Measurements from ENCODE around the gene MASTL.

The MASTL gene

DNA sequence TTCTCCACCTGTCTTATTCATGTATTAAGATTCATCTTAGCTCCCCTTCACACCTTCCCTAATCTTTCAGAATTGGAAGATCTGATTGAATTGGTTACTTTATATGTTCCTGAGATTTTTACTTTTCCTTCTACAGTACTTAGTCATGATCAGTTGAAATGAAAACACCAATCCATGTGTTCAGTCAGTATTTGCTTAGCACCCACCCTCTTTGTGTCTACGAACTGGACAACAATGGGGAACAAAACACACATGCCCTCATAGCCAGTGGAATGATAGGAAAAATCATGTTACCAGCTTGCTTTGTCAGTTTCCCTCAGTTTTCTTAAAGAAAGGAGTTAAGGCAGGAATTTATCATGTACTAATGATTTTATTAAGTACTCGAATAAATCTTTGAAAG lies 2.0 kb downstream of the MASTL start:
- Mint-ChIP-seq H3K36me3 (ENCODE audit: low read depth) (peaks cover 27% of the 10 kb centered on the region), H3K4me3 (peak overlapping the region; percentile 97 to 99 (median 98)), H3K4me1 (peaks cover 27% of the 10 kb centered on the region), H3K9me3 (no peaks in the 10 kb centered on the region), H3K27me3 (ENCODE audit: low read depth) (no peaks in the 10 kb centered on the region), H3K27ac (peak overlapping the region; percentile 46 to 94 (median 90))
- TF ChIP-seq, protein P1, sequence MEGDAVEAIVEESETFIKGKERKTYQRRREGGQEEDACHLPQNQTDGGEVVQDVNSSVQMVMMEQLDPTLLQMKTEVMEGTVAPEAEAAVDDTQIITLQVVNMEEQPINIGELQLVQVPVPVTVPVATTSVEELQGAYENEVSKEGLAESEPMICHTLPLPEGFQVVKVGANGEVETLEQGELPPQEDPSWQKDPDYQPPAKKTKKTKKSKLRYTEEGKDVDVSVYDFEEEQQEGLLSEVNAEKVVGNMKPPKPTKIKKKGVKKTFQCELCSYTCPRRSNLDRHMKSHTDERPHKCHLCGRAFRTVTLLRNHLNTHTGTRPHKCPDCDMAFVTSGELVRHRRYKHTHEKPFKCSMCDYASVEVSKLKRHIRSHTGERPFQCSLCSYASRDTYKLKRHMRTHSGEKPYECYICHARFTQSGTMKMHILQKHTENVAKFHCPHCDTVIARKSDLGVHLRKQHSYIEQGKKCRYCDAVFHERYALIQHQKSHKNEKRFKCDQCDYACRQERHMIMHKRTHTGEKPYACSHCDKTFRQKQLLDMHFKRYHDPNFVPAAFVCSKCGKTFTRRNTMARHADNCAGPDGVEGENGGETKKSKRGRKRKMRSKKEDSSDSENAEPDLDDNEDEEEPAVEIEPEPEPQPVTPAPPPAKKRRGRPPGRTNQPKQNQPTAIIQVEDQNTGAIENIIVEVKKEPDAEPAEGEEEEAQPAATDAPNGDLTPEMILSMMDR (IDR thresholded peaks at IDR 0.05; ENCODE audit: unreplicated experiment in 3 of 3), result no peak

DNA sequence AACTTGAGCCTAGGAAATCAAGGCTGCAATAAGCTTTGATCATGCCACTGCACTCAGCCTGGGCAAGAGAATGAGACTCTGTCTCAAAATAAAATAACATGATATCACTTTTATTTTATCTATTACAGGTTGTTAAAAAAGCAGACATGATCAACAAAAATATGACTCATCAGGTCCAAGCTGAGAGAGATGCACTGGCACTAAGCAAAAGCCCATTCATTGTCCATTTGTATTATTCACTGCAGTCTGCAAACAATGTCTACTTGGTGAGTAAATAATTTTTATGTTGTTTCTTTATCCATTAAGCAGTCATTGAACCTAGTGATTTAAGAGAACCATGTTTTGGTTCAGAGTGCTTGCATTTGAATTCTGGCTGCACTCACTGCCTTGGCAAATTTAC lies 3.3 kb downstream of the MASTL start:
- no peaks in the 10 kb centered on the region for H3K9me3 Mint-ChIP-seq
- TF ChIP-seq, protein P1 (IDR thresholded peaks at IDR 0.05; ENCODE audit: unreplicated experiment in 3 of 3), result no peak
- no peak overlapping the region for H3K4me3 Mint-ChIP-seq
- H3K27ac Mint-ChIP-seq, result no peak overlapping the region
- peaks cover 22% of the 10 kb centered on the region for H3K36me3 Mint-ChIP-seq (ENCODE audit: low read depth)
- peaks cover 17% of the 10 kb centered on the region for H3K4me1 Mint-ChIP-seq
- H3K27me3 Mint-ChIP-seq (ENCODE audit: low read depth), result no peaks in the 10 kb centered on the region

DNA sequence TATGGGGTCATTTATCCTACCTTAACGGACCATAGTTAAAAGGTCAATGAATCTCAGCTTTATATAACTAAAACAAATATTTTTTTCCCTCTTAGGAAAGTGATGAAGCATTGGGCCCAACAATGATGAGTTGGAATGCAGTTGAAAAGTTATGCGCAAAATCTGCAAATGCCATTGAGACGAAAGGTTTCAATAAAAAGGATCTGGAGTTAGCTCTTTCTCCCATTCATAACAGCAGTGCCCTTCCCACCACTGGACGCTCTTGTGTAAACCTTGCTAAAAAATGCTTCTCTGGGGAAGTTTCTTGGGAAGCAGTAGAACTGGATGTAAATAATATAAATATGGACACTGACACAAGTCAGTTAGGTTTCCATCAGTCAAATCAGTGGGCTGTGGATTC lies 14.7 kb downstream of the MASTL start:
- Mint-ChIP-seq H3K36me3 (ENCODE audit: low read depth) (peaks cover 32% of the 10 kb centered on the region), H3K4me1 (no peaks in the 10 kb centered on the region), H3K27me3 (ENCODE audit: low read depth) (no peaks in the 10 kb centered on the region), H3K4me3 (no peak overlapping the region), H3K27ac (no peak overlapping the region), H3K9me3 (no peaks in the 10 kb centered on the region)
- TF ChIP-seq, protein P1 (IDR thresholded peaks at IDR 0.05; ENCODE audit: unreplicated experiment in 3 of 3), result no peak

DNA sequence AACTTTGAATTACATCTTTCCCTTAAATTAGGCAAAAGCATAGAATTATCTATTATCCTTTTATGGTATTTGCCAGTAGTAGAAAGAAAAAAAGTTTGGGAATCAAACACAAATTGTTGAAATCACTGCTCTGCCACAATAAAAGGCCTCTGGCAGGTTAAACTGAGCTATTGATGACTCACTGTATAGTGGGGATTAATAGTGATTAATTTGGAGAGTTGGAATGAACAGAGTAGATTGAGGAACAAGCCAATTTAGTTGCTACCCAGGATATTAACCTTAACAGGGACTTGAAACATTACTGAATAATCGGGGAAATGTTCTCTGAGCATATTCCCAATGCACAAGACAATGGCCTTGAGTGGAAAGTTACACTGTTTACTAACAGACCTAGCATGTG lies 33.1 kb downstream of the MASTL start:
- H3K4me3 Mint-ChIP-seq, result no peak overlapping the region
- H3K27me3 Mint-ChIP-seq (ENCODE audit: low read depth), result no peaks in the 10 kb centered on the region
- TF ChIP-seq, protein P1 (IDR thresholded peaks at IDR 0.05; ENCODE audit: unreplicated experiment in 3 of 3), result no peak
- H3K36me3 Mint-ChIP-seq (ENCODE audit: low read depth), result peaks cover 16% of the 10 kb centered on the region
- no peaks in the 10 kb centered on the region for H3K4me1 Mint-ChIP-seq
- no peak overlapping the region for H3K27ac Mint-ChIP-seq
- no peaks in the 10 kb centered on the region for H3K9me3 Mint-ChIP-seq

DNA sequence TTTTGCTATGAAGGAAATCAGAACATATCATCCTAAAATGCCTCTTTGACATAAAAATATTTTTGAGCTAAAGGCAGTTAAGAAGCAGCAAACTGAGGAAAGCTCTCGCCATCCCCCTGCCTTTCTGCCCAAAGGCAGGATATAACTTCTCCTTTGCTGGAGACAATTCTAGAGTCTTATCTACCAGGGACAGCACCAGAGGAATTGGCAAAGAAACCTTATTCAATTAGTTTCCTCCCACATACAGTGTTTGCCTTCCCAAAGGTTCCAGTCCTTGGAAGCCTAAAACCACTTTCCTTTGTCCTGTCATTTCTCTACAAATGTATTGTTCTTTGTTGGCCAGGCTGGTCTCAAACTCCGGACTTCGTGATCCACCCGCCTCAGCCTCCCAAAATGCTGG lies 33.7 kb downstream of the MASTL start:
- Mint-ChIP-seq H3K27ac (no peak overlapping the region), H3K4me1 (no peaks in the 10 kb centered on the region), H3K36me3 (ENCODE audit: low read depth) (peaks cover 15% of the 10 kb centered on the region), H3K4me3 (no peak overlapping the region), H3K9me3 (no peaks in the 10 kb centered on the region), H3K27me3 (ENCODE audit: low read depth) (no peaks in the 10 kb centered on the region)
- TF ChIP-seq, protein P1 (IDR thresholded peaks at IDR 0.05; ENCODE audit: unreplicated experiment in 3 of 3), result no peak

DNA sequence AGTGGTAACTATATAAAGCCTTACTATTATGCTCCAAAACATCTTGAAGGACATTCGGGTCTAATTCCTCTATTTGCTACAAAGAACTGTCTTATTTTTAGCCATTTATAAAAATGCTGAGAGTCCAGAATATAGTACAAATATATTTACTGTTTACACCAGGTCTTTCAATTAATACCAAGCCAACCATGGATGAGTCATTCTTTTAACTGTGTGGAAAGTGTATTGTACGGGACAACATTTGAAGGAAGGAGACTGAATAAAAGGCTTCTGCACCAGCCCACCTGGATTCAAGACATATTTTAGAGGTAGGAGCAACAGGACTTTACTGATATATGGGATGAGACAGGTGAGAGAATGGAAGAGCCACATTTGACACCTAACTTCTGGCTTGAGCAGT lies 35.4 kb downstream of the MASTL start:
- Mint-ChIP-seq H3K27me3 (ENCODE audit: low read depth) (no peaks in the 10 kb centered on the region), H3K4me3 (no peak overlapping the region), H3K27ac (no peak overlapping the region), H3K36me3 (ENCODE audit: low read depth) (peaks cover 5% of the 10 kb centered on the region), H3K9me3 (no peaks in the 10 kb centered on the region), H3K4me1 (no peaks in the 10 kb centered on the region)
- TF ChIP-seq, protein P1 (IDR thresholded peaks at IDR 0.05; ENCODE audit: unreplicated experiment in 3 of 3), result no peak
